Measurements from ENCODE around the gene NKX2-4. TPM values are rescaled to one million over a fixed set of nuclear protein-coding genes. Genes with fewer than 3 reads are reported as not detected.

NKX2-4 gene
- total and polyA plus RNA-seq, 2 of the 4 experiments (the other 2 are of a cell fraction) = not detected

- peaks cover 4% of the 10 kb centered on the region; the same call in 1 of the 2 replicates for H3K4me1 ChIP-seq (ENCODE audit: control insufficient read depth, insufficient read depth, low read length)
- H2BK120ac ChIP-seq (ENCODE audit: low read depth, low read length) = no peak overlapping the region
- no peak overlapping the region for H2AK5ac ChIP-seq (ENCODE audit: low read depth, low read length)
- ATAC-seq (ENCODE audit: low read depth) (peak; percentile 88), DNase-seq (peak; percentile 78)
- no peak overlapping the region for H4K5ac ChIP-seq (ENCODE audit: low read depth, low read length)
- TF ChIP-seq RFX5 (IDR thresholded peaks at IDR 0.05; ENCODE audit: low read depth, low read length) (no peak), NFE2L2 (IDR thresholded peaks at IDR 0.05; ENCODE audit: low read depth, low read length) (no peak), CTCF (conservative IDR thresholded peaks at IDR 0.05; ENCODE audit: low read depth, low read length) (peak; percentile 21; the same call in 1 of the 2 replicates), CEBPB (IDR thresholded peaks at IDR 0.05; ENCODE audit: low read depth, low read length) (no peak), POLR2A (IDR thresholded peaks at IDR 0.05; ENCODE audit: low read depth, low read length) (no peak), MAFK (IDR thresholded peaks at IDR 0.05; ENCODE audit: low read depth, low read length) (no peak), FOS (IDR thresholded peaks at IDR 0.05; ENCODE audit: low read depth, low read length) (no peak), RAD21 (IDR thresholded peaks at IDR 0.05; ENCODE audit: low read length) (peak; percentile 27; the same call in 1 of the 2 replicates), MXI1 (IDR thresholded peaks at IDR 0.05; ENCODE audit: borderline replicate concordance, low read depth, low read length) (no peak), CHD1 (IDR thresholded peaks at IDR 0.05; ENCODE audit: low read depth, low read length) (no peak), RCOR1 (IDR thresholded peaks at IDR 0.05; ENCODE audit: insufficient replicate concordance, low read length) (no peak), BHLHE40 (IDR thresholded peaks at IDR 0.05; ENCODE audit: low read depth, low read length) (no peak), ELK1 (IDR thresholded peaks at IDR 0.05; ENCODE audit: borderline replicate concordance, low read depth, low read length) (no peak), MAZ (IDR thresholded peaks at IDR 0.05; ENCODE audit: borderline replicate concordance, low read depth, low read length) (no peak), USF2 (IDR thresholded peaks at IDR 0.05; ENCODE audit: low read depth, low read length) (no peak)
- dilution Hi-C loops (cut with HindIII; ENCODE audit: low sequenced_read_pairs, unreplicated experiment) = no loop called here
- H3K14ac ChIP-seq (replicated peaks; ENCODE audit: low read depth, low read length) = no peak overlapping the region
- H2BK15ac ChIP-seq (ENCODE audit: low read depth, low read length) = no peak overlapping the region
- intact Hi-C loops (cut with micrococcal nuclease) = loop anchor here (1.0 kb wide), 1 partner anchor 116 kb away; no protein-coding TSS in a partner anchor
- no peak overlapping the region for H2AK9ac ChIP-seq (replicated peaks; ENCODE audit: low read depth, low read length, poor library complexity)
- no peak overlapping the region for H4K91ac ChIP-seq (ENCODE audit: insufficient read depth, low read depth, low read length)
- peaks cover 6 to 15% of the 10 kb centered on the region in 2 experiments for H3K79me1 ChIP-seq (ENCODE audit: low read depth in 1 of 2, low read length in 2 of 2)
- no peak overlapping the region for H3K4me3 ChIP-seq (ENCODE audit: insufficient read depth, low read depth, low read length)
- no peak overlapping the region for H3K9ac ChIP-seq (ENCODE audit: low read depth, low read length)
- no peak overlapping the region for H3K56ac ChIP-seq (ENCODE audit: extremely low read depth, insufficient read depth, low read length)
- H3K4me2 ChIP-seq (ENCODE audit: low read depth, low read length) = peak overlapping the region; percentile 50; the same call in 1 of the 2 replicates
- H2BK5ac ChIP-seq (ENCODE audit: low read depth, low read length, poor library complexity, severe bottlenecking) = peak overlapping the region; percentile 72
- no peak overlapping the region for H2AFZ ChIP-seq (replicated peaks; ENCODE audit: low read length, poor library complexity)
- no peak overlapping the region for H2BK20ac ChIP-seq (ENCODE audit: low read depth, low read length)
- H3K23ac ChIP-seq (ENCODE audit: low read depth, low read length) = no peak overlapping the region
- H3K4ac ChIP-seq (ENCODE audit: low read depth, low read length) = no peak overlapping the region
- H3K27ac ChIP-seq (ENCODE audit: insufficient read depth, low read length) = no peak overlapping the region
- peaks cover 3% of the 10 kb centered on the region; the same call in 1 of the 2 replicates for H3K9me1 ChIP-seq (ENCODE audit: insufficient read depth, low read length)
- no peaks in the 10 kb centered on the region for H3K9me3 ChIP-seq (ENCODE audit: control insufficient read depth, insufficient read depth, low read length)
- ChIA-PET POLR2A (ENCODE audit: unreplicated experiment) (no interaction called here), CTCF (interaction anchor here (0.5 to 1.8 kb wide), 4 partner anchors 9 to 462 kb away, joined by 3 to 8 read pairs (median 4); no protein-coding TSS in a partner anchor)
- no peak overlapping the region for H3K18ac ChIP-seq (ENCODE audit: low read depth, low read length)
- peaks cover 17% of the 10 kb centered on the region for H3K36me3 ChIP-seq (ENCODE audit: control insufficient read depth, insufficient read depth, low read length)
- H4K8ac ChIP-seq (ENCODE audit: low read depth in 2 of 2, low read length in 2 of 2) = no peak overlapping the region
- in situ Hi-C loops (cut with MboI; ENCODE audit: low sequenced_read_pairs) = no loop called here
- H3K27me3 ChIP-seq (ENCODE audit: control insufficient read depth, insufficient read depth, low read length) = no peaks in the 10 kb centered on the region
- BruUV-seq (replicated peaks) = no TSS peak
- peaks cover 2% of the 10 kb centered on the region; the same call in 1 of the 2 replicates for H4K20me1 ChIP-seq (ENCODE audit: insufficient read depth, low read length)
These were observed 44.6 kb downstream of the NKX2-4 start for GRCh38 chr20:21352703-21353102.

Data from IMR-90 (cell line).